Astrocyte (in vitro differentiated cells and primary cell): ENCODE measurements around the gene CDK14.

ENCODE experiments used
- CTCF ChIP-seq: IDR thresholded peaks from 2 replicates; pipeline ENCODE4 v1.5.1; 2011; ENCODE audit warnings: low read depth, mild to moderate bottlenecking, inconsistent platforms, low read length, moderate library complexity; ENCODE audit not compliant: insufficient read depth
- EZH2 ChIP-seq: IDR thresholded peaks from 2 replicates; pipeline ENCODE4 v1.6.1; 2012; ENCODE audit warnings: mild to moderate bottlenecking, low read length, inconsistent platforms; ENCODE audit not compliant: insufficient read depth

DNA sequence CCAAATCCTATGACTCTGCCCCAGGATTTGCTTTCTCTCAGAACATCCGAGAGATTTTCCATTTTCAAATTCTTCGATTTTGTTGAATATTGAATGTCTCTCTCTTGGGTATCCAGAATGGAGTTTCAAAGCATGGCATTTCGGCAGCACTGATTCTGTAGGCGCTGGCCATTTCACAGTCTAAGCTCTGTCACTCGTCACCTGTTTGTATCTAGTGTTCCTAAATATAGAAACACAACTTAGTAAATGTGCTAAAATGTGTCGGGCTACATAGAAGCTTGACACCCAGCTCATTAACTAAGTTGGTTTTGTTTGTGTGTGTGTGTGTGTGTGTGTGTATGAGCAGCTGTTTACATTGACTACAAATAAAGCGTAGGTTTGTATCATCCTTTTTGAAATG, 494.6 kb downstream of the CDK14 start:
- no peak for TF ChIP-seq CTCF
- no peak for TF ChIP-seq EZH2
